ENCODE results near the gene HOXD3.

DNA sequence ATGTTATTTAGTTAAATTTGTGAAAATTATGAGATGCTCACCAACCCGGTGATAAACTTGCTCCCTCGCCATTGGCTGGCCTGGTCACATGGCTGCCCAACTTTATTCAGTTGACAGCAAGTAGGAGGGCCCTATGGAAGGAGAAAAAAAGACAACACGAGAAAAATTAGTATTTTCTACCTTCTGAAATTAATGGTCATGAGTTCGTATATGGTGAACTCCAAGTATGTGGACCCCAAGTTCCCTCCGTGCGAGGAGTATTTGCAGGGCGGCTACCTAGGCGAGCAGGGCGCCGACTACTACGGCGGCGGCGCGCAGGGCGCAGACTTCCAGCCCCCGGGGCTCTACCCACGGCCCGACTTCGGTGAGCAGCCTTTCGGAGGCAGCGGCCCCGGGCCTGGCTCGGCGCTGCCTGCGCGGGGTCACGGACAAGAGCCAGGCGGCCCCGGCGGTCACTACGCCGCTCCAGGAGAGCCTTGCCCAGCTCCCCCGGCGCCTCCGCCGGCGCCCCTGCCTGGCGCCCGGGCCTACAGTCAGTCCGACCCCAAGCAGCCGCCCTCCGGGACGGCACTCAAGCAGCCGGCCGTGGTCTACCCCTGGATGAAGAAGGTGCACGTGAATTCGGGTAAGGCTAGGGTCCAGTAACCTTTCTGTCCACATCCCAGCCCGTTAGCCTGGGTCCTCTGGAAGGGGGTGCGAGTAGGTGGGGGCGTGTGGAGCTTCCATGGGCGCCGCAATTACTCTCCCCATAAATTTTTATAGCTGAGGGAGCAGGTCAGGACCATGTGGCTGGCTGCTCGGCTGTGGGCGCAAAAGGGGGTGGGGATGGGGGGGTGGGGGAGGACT, 5.4 kb upstream of the HOXD3 start, which contains the start of gene HOXD4:
- no peak for TF ChIP-seq JUN (IDR thresholded peaks at IDR 0.05)
- no peak for TF ChIP-seq GATA3 (IDR thresholded peaks at IDR 0.05; ENCODE audit: borderline replicate concordance)

Measured in A549 (cell line).